ENCODE results near the gene TNFRSF12A.
A peak's percentile ranks its signal among the peaks of the same experiment; 100 is the strongest.

TNFRSF12A gene

GRCh38 chr16:3029491-3030221 is 9.5 kb downstream of the TNFRSF12A start:
- no peak overlapping the region for H3K9ac ChIP-seq (ENCODE audit: low read depth, low read length)
- no peak overlapping the region for H3K4me3 ChIP-seq (ENCODE audit: low read length)
- peaks cover 26% of the 10 kb centered on the region for H3K27me3 ChIP-seq (ENCODE audit: insufficient read depth, low read length)

GRCh38 chr16:3030222-3031212 is 10.3 kb downstream of the TNFRSF12A start:
- Histone ChIP-seq H3K9me3 (ENCODE audit: insufficient read depth, low read depth, low read length) (no peaks in the 10 kb centered on the region), H3K27ac (ENCODE audit: low read depth, low read length) (no peak overlapping the region), H3K4me1 (ENCODE audit: insufficient read depth, low read length) (peaks cover 11% of the 10 kb centered on the region), H3K4me3 (ENCODE audit: low read length) (no peak overlapping the region), H3K27me3 (ENCODE audit: insufficient read depth, low read length) (peaks cover 32% of the 10 kb centered on the region), H3K36me3 (ENCODE audit: insufficient read depth, low read length) (peaks cover 17% of the 10 kb centered on the region), H3K9ac (ENCODE audit: low read depth, low read length) (no peak overlapping the region)
- 89% methylated on average over 33 of the region's 33 CpGs for WGBS

More at GRCh38 chr16:3029491-3030221, 9.5 kb downstream of the TNFRSF12A start:
- no peak overlapping the region for H3K27ac ChIP-seq (ENCODE audit: low read depth, low read length)
- WGBS = 91% methylated on average over 59 of the region's 59 CpGs
- H3K4me1 ChIP-seq (ENCODE audit: insufficient read depth, low read length) = peaks cover 11% of the 10 kb centered on the region
- H3K9me3 ChIP-seq (ENCODE audit: insufficient read depth, low read depth, low read length) = no peaks in the 10 kb centered on the region
- H3K36me3 ChIP-seq (ENCODE audit: insufficient read depth, low read length) = peaks cover 17% of the 10 kb centered on the region

GRCh38 chr16:3032624-3033023 is 12.5 kb downstream of the TNFRSF12A start:
- H3K4me3 ChIP-seq (ENCODE audit: low read length) = no peak overlapping the region
- H3K9me3 ChIP-seq (ENCODE audit: insufficient read depth, low read depth, low read length) = no peaks in the 10 kb centered on the region
- WGBS = 73% methylated on average over 7 of the region's 7 CpGs
- no peak overlapping the region for H3K27ac ChIP-seq (ENCODE audit: low read depth, low read length)
- peaks cover 9% of the 10 kb centered on the region for H3K4me1 ChIP-seq (ENCODE audit: insufficient read depth, low read length)
- peaks cover 53% of the 10 kb centered on the region for H3K27me3 ChIP-seq (ENCODE audit: insufficient read depth, low read length)
- no peak overlapping the region for H3K9ac ChIP-seq (ENCODE audit: low read depth, low read length)
- H3K36me3 ChIP-seq (ENCODE audit: insufficient read depth, low read length) = no peaks in the 10 kb centered on the region

- 63% methylated on average over 19 of the region's 19 CpGs for WGBS
Measured at GRCh38 chr16:3035289-3035971, 15.3 kb downstream of the TNFRSF12A start.

GRCh38 chr16:3035972-3036725 is 16.0 kb downstream of the TNFRSF12A start:
- 9% methylated on average over 40 of the region's 40 CpGs for WGBS
- peak overlapping the region; percentile 38; the same call in 1 of the 2 replicates for H3K9ac ChIP-seq (ENCODE audit: low read depth, low read length)
- H3K27me3 ChIP-seq (ENCODE audit: insufficient read depth, low read length) = peaks cover 51% of the 10 kb centered on the region
- no peaks in the 10 kb centered on the region for H3K36me3 ChIP-seq (ENCODE audit: insufficient read depth, low read length)
- H3K4me1 ChIP-seq (ENCODE audit: insufficient read depth, low read length) = peaks cover 5% of the 10 kb centered on the region; the same call in 1 of the 2 replicates
- peak overlapping the region; percentile 63 for H3K4me3 ChIP-seq (ENCODE audit: low read length)
- no peak overlapping the region for H3K27ac ChIP-seq (ENCODE audit: low read depth, low read length)
- H3K9me3 ChIP-seq (ENCODE audit: insufficient read depth, low read depth, low read length) = no peaks in the 10 kb centered on the region

More at GRCh38 chr16:3035289-3035971, 15.3 kb downstream of the TNFRSF12A start:
- Histone ChIP-seq H3K4me1 (ENCODE audit: insufficient read depth, low read length) (peaks cover 5% of the 10 kb centered on the region; the same call in 1 of the 2 replicates), H3K4me3 (ENCODE audit: low read length) (peak overlapping the region; percentile 63), H3K36me3 (ENCODE audit: insufficient read depth, low read length) (no peaks in the 10 kb centered on the region), H3K27ac (ENCODE audit: low read depth, low read length) (no peak overlapping the region), H3K9me3 (ENCODE audit: insufficient read depth, low read depth, low read length) (no peaks in the 10 kb centered on the region), H3K27me3 (ENCODE audit: insufficient read depth, low read length) (peaks cover 51% of the 10 kb centered on the region), H3K9ac (ENCODE audit: low read depth, low read length) (no peak overlapping the region)

GRCh38 chr16:3036726-3037315 is 16.7 kb downstream of the TNFRSF12A start, which contains the start of gene BICDL2:
Gene BICDL2, minus strand, starts transcription at chr16:3036944. Its CDS starts 1,448 bp downstream, at chr16:3035496.
- Histone ChIP-seq H3K27me3 (ENCODE audit: insufficient read depth, low read length) (peaks cover 53% of the 10 kb centered on the region), H3K4me1 (ENCODE audit: insufficient read depth, low read length) (peaks cover 5% of the 10 kb centered on the region; the same call in 1 of the 2 replicates), H3K9ac (ENCODE audit: low read depth, low read length) (peak within 1 kb of the TSS; percentile 38; the same call in 1 of the 2 replicates), H3K27ac (ENCODE audit: low read depth, low read length) (no peak within 1 kb of the TSS), H3K4me3 (ENCODE audit: low read length) (peak within 1 kb of the TSS; percentile 63), H3K9me3 (ENCODE audit: insufficient read depth, low read depth, low read length) (no peaks in the 10 kb centered on the region), H3K36me3 (ENCODE audit: insufficient read depth, low read length) (no peaks in the 10 kb centered on the region)
- 9% methylated on average over 44 of the region's 44 CpGs for WGBS

- Histone ChIP-seq H3K9ac (ENCODE audit: low read depth, low read length) (peak overlapping the region; percentile 14; the same call in 1 of the 2 replicates), H3K36me3 (ENCODE audit: insufficient read depth, low read length) (no peaks in the 10 kb centered on the region), H3K4me3 (ENCODE audit: low read length) (no peak overlapping the region), H3K27ac (ENCODE audit: low read depth, low read length) (peak overlapping the region; percentile 52; the same call in 1 of the 2 replicates), H3K4me1 (ENCODE audit: insufficient read depth, low read length) (peaks cover 5% of the 10 kb centered on the region; the same call in 1 of the 2 replicates), H3K9me3 (ENCODE audit: insufficient read depth, low read depth, low read length) (no peaks in the 10 kb centered on the region), H3K27me3 (ENCODE audit: insufficient read depth, low read length) (peaks cover 58% of the 10 kb centered on the region)
- 68% methylated on average over 11 of the region's 11 CpGs for WGBS
Measured at GRCh38 chr16:3038256-3038655, 18.1 kb downstream of the TNFRSF12A start.

GRCh38 chr16:3038896-3039295 is 18.7 kb downstream of the TNFRSF12A start:
- WGBS = 91% methylated on average over 5 of the region's 5 CpGs
- Histone ChIP-seq H3K27ac (ENCODE audit: low read depth, low read length) (no peak overlapping the region; the same call in 1 of the 2 replicates), H3K9me3 (ENCODE audit: insufficient read depth, low read depth, low read length) (no peaks in the 10 kb centered on the region), H3K36me3 (ENCODE audit: insufficient read depth, low read length) (no peaks in the 10 kb centered on the region), H3K9ac (ENCODE audit: low read depth, low read length) (no peak overlapping the region), H3K4me3 (ENCODE audit: low read length) (no peak overlapping the region), H3K27me3 (ENCODE audit: insufficient read depth, low read length) (peaks cover 63% of the 10 kb centered on the region), H3K4me1 (ENCODE audit: insufficient read depth, low read length) (peaks cover 5% of the 10 kb centered on the region; the same call in 1 of the 2 replicates)

GRCh38 chr16:3042376-3042775 is 22.2 kb downstream of the TNFRSF12A start:
- H3K4me1 ChIP-seq (ENCODE audit: insufficient read depth, low read length) = peaks cover 5% of the 10 kb centered on the region; the same call in 1 of the 2 replicates
- no peak overlapping the region for H3K9ac ChIP-seq (ENCODE audit: low read depth, low read length)
- no peak overlapping the region for H3K4me3 ChIP-seq (ENCODE audit: low read length)
- peaks cover 67% of the 10 kb centered on the region for H3K27me3 ChIP-seq (ENCODE audit: insufficient read depth, low read length)
- H3K9me3 ChIP-seq (ENCODE audit: insufficient read depth, low read depth, low read length) = no peaks in the 10 kb centered on the region
- H3K27ac ChIP-seq (ENCODE audit: low read depth, low read length) = no peak overlapping the region
- WGBS = 93% methylated on average over 2 of the region's 3 CpGs
- no peaks in the 10 kb centered on the region for H3K36me3 ChIP-seq (ENCODE audit: insufficient read depth, low read length)

All from HUES64 (cell line).